Esophagus (tissue), 2 donors: Measurements from ENCODE around the gene GNAT3. TPM values are rescaled to one million over a fixed set of nuclear protein-coding genes. Genes with fewer than 3 reads are reported as not detected.

Experiments
- H3K27ac ChIP-seq, 2 donors: one replicate each; pipeline ENCODE4 v1.5.1; 2013; ENCODE audit warnings: low read depth in 2 of 2, mild to moderate bottlenecking in 2 of 2, inconsistent platforms in 1 of 2, low read length in 1 of 2, moderate library complexity in 1 of 2
- H3K27me3 ChIP-seq, 2 donors: one replicate each; pipeline ENCODE4 v1.6.1; 2013; ENCODE audit warnings: low read length in 2 of 2, control low read depth in 1 of 2, mild to moderate bottlenecking in 1 of 2; ENCODE audit not compliant: insufficient read depth in 2 of 2, control insufficient read depth in 1 of 2
- H3K36me3 ChIP-seq, 2 donors: one replicate each; pipeline ENCODE4 v1.6.1; 2013; ENCODE audit warnings: low read length in 1 of 2; ENCODE audit not compliant: control insufficient read depth in 2 of 2, insufficient read depth in 2 of 2
- H3K4me1 ChIP-seq, 2 donors: one replicate each; pipeline ENCODE4 v1.6.1; 2013; ENCODE audit warnings: low read length in 1 of 2; ENCODE audit not compliant: control insufficient read depth in 2 of 2, insufficient read depth in 2 of 2
- H3K4me3 ChIP-seq, 2 donors: one replicate each; pipeline ENCODE4 v1.5.1; 2013; ENCODE audit warnings: low read length in 2 of 2, mild to moderate bottlenecking in 2 of 2, low read depth in 1 of 2, moderate library complexity in 1 of 2
- H3K9me3 ChIP-seq, 2 donors: one replicate each; pipeline ENCODE4 v1.6.1; 2013; ENCODE audit warnings: mild to moderate bottlenecking in 2 of 2, low read depth in 1 of 2, low read length in 1 of 2, moderate library complexity in 1 of 2; ENCODE audit not compliant: control insufficient read depth in 2 of 2, insufficient read depth in 1 of 2
- WGBS, 2 donors: extraction: QIAGEN DNeasy Blood & Tissue Kit; methylation state at CpG; one replicate each; pipeline ENCODE4 v1.1.7; 2013; 5-methylcytosine and 5-hydroxymethylcytosine counted together
- polyA plus RNA-seq, 2 donors: library from polyadenylated mRNA; stranded (reverse); fragments of 200-250 nt; gene quantifications; one replicate each; pipeline ENCODE4 v1.2.3, GENCODE V29; 2013
- donor health status: healthy with polysubstance abuse.
- donor health status: Bipolar disorder and iron deficiency.

The GNAT3 gene
- polyA plus RNA-seq, 2 donors: not detected

- 84 to 92% methylated on average over 2 of the region's 2 CpGs for WGBS, 2 donors
- H3K4me3 ChIP-seq: no peak overlapping the region
- no peaks in the 10 kb centered on the region for H3K9me3 ChIP-seq
- H3K27ac ChIP-seq: no peak overlapping the region
- no peaks in the 10 kb centered on the region for H3K36me3 ChIP-seq
- no peaks in the 10 kb centered on the region for H3K27me3 ChIP-seq
- no peaks in the 10 kb centered on the region for H3K4me1 ChIP-seq
Measured at GRCh38 chr7:80435521-80435920, 76.3 kb downstream of the GNAT3 start.

- Histone ChIP-seq H3K27me3 (no peaks in the 10 kb centered on the region), H3K36me3 (no peaks in the 10 kb centered on the region), H3K4me3 (no peak overlapping the region), H3K27ac (no peak overlapping the region), H3K9me3 (no peaks in the 10 kb centered on the region), H3K4me1 (no peaks in the 10 kb centered on the region)
- 82 to 83% methylated on average over 5 of the region's 5 CpGs for WGBS, 2 donors
Measured at GRCh38 chr7:80434047-80434446, 77.8 kb downstream of the GNAT3 start.

DNA sequence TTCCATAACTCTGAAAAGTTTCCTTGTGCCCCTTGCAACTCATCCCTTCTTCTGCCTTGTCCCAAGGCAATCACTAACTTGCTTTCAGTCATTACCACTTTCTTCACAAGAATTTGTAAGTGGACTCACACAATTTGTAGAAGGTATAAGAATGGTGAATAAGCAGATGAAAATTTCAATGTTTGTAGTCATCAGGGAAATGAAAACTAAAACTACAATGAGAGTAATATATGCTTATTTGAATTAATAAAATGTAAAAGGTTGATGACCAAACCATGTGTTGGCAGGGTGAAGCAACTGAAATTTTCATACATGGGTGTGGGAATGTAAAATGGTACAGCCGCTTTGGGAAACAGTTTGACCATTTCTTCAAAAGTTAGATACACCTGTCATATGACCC lies 79.7 kb downstream of the GNAT3 start:
- no peak overlapping the region for H3K4me3 ChIP-seq
- no peaks in the 10 kb centered on the region for H3K4me1 ChIP-seq
- H3K27ac ChIP-seq: no peak overlapping the region
- no peaks in the 10 kb centered on the region for H3K36me3 ChIP-seq
- H3K9me3 ChIP-seq: no peaks in the 10 kb centered on the region
- 77% methylated on average over 1 of the region's 1 CpG; no CpG with 5 or more reads in 1 of the 2 donors for WGBS, 2 donors
- no peaks in the 10 kb centered on the region for H3K27me3 ChIP-seq

GRCh38 chr7:80429181-80429580 lies 82.7 kb downstream of the GNAT3 start:
- Histone ChIP-seq H3K27me3 (no peaks in the 10 kb centered on the region), H3K27ac (no peak overlapping the region), H3K36me3 (no peaks in the 10 kb centered on the region), H3K4me1 (no peaks in the 10 kb centered on the region), H3K9me3 (no peaks in the 10 kb centered on the region), H3K4me3 (no peak overlapping the region)
- 85 to 90% methylated on average over 1 of the region's 1 CpG for WGBS, 2 donors

DNA sequence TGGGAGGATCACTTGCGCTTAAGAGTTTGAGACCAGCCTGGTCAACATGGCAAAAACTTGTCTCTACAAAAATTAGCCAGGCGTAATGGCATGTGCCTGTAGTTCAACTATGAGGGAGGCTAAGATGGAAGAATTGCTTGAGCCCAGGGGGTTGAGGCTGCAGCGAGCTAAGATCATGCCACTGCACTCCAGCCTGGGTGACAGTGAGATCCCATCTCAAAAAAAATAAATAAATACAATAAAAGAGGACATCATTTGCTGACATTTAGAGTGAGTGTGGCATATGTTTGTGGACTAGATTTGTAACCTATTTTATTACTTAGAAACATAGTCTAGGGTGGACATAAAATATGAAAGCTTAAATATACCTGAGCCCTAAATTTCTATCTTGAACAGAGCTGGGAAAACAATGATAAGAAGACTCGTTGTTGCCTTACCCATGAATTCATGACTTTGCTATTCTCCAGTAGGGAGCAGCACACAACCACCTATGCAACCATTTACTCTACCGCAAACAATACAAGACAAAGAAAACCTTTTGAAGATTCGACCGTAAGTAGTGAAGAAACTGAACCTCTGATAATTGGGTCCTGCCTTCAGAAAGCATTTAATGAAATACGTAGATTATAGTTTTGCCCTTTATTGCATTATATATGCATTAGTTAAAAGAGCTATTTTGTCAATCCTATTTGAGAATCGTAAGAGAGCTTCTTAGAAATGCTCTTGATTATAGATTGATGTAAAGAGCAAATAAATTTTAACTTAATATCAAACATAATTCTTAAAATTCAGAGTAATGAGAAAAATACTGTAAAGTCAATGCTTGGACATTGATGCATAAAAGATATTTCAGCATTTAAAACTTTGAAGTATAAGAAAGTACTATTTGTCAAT lies 83.5 kb downstream of the GNAT3 start:
- H3K4me1 ChIP-seq: no peaks in the 10 kb centered on the region
- no peak overlapping the region for H3K4me3 ChIP-seq
- WGBS, 2 donors: 42 to 50% methylated on average over 9 of the region's 9 CpGs
- no peaks in the 10 kb centered on the region for H3K27me3 ChIP-seq
- H3K27ac ChIP-seq: no peak overlapping the region
- no peaks in the 10 kb centered on the region for H3K36me3 ChIP-seq
- H3K9me3 ChIP-seq: no peaks in the 10 kb centered on the region

DNA sequence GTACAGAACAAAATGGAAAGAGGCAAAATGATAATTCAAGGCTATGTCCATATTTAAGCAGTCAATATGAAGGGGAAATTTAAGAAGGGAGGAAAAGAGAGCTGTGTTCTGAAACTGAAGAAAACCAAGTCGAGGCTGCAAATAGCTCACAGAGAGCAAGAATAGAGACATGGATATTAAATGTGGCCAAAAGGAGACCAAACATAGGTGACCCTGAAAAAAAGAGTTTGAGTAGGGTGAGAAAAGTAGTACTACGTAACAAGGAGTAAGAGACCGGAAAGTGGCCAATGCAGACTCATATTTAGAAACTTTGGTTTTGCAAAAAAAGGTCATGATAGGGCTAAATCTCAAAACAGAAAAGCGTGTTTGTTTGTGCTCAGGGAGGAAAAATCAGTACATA lies 84.6 kb downstream of the GNAT3 start:
- WGBS, 2 donors: 83 to 84% methylated on average over 4 of the region's 4 CpGs
- Histone ChIP-seq H3K27me3 (no peaks in the 10 kb centered on the region), H3K9me3 (no peaks in the 10 kb centered on the region), H3K36me3 (no peaks in the 10 kb centered on the region), H3K4me1 (no peaks in the 10 kb centered on the region), H3K27ac (no peak overlapping the region), H3K4me3 (no peak overlapping the region)

- Histone ChIP-seq H3K36me3 (no peaks in the 10 kb centered on the region), H3K9me3 (no peaks in the 10 kb centered on the region), H3K4me1 (no peaks in the 10 kb centered on the region), H3K27me3 (no peaks in the 10 kb centered on the region), H3K27ac (no peak overlapping the region), H3K4me3 (no peak overlapping the region)
- WGBS, 2 donors: 47 to 53% methylated on average over 2 of the region's 2 CpGs
Measured at GRCh38 chr7:80420876-80421275, 91.0 kb downstream of the GNAT3 start.

GRCh38 chr7:80417211-80417793 lies 94.6 kb downstream of the GNAT3 start:
- Histone ChIP-seq H3K4me3 (no peak overlapping the region), H3K36me3 (no peaks in the 10 kb centered on the region), H3K27ac (no peak overlapping the region), H3K9me3 (no peaks in the 10 kb centered on the region), H3K27me3 (no peaks in the 10 kb centered on the region), H3K4me1 (no peaks in the 10 kb centered on the region)
- 87 to 90% methylated on average over 6 of the region's 6 CpGs for WGBS, 2 donors

DNA sequence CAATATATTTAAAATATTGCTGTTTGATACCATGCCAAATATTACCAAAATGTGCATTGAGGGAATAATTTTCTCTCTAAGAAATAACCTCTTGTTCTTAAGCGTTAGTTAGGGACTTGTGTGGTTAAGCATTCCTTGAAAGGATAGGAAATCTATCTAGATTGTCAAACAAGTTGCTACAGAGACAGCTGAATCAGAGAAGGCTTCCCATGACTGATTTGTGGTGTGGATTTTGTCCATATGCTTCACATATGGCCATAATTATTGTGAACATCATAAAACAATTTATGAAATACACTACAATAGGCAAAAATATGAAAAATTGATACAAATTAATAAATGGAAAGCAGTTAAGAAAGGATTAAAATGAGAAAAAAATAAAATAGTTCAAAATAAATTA lies 96.3 kb downstream of the GNAT3 start:
- Histone ChIP-seq H3K4me1 (no peaks in the 10 kb centered on the region), H3K27me3 (no peaks in the 10 kb centered on the region), H3K4me3 (no peak overlapping the region), H3K9me3 (no peaks in the 10 kb centered on the region), H3K27ac (no peak overlapping the region), H3K36me3 (no peaks in the 10 kb centered on the region)
- WGBS, 2 donors: 54 to 58% methylated on average over 1 of the region's 1 CpG

DNA sequence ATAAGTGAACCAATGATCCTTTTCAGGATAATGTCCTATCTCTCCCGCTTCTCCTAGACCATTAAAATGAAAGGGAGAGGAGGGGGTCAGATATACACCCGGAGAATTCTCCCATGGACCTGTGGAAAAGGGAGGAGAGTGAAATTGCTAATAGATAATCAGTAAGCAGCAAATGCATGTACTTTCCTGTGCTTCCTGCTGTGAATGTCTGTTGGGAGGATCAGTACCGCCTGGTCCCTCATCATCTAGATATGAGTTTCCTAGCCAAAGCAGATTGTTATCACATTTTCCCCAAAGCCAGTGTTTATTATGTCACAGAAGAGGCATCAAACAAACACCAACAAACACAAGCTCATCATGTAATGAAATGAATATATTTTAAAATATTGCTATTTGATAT lies 96.8 kb downstream of the GNAT3 start:
- no peaks in the 10 kb centered on the region for H3K27me3 ChIP-seq
- 91 to 96% methylated on average over 3 of the region's 3 CpGs for WGBS, 2 donors
- no peaks in the 10 kb centered on the region for H3K36me3 ChIP-seq
- H3K4me1 ChIP-seq: no peaks in the 10 kb centered on the region
- no peak overlapping the region for H3K27ac ChIP-seq
- no peak overlapping the region for H3K4me3 ChIP-seq
- no peaks in the 10 kb centered on the region for H3K9me3 ChIP-seq
